HepG2 (cell line): Measurements from ENCODE around the gene GPR39. TPM values are rescaled to one million over a fixed set of nuclear protein-coding genes. Genes with fewer than 3 reads are reported as not detected.
A peak's percentile ranks its signal among the peaks of the same experiment; 100 is the strongest.

ENCODE experiments used
- JARID2 ChIP-seq: sonication (generic); formaldehyde crosslinking; IDR thresholded peaks from 2 replicates; pipeline ENCODE4 v1.8.1; 2023; ENCODE audit warnings: missing genetic modification reagents, inconsistent platforms; ENCODE audit not compliant: insufficient replicate concordance
- KAT2B ChIP-seq: fragments of 150-350 bp; IDR thresholded peaks from 2 replicates; pipeline ENCODE4 v1.6.1; 2014; ENCODE audit warnings: low read depth, low read length, borderline replicate concordance
- MED13 ChIP-seq: sonication (generic); formaldehyde crosslinking; IDR thresholded peaks from 2 replicates; pipeline ENCODE4 v1.5.0; 2020; ENCODE audit warnings: missing genetic modification reagents
- PCBP2 ChIP-seq: fragments of 200-400 bp; formaldehyde crosslinking; optimal IDR thresholded peaks from 2 replicates; pipeline ENCODE3; 2018; ENCODE audit warnings: low read length, low read depth; ENCODE audit not compliant: poor library complexity, severe bottlenecking
- PHF8 ChIP-seq: sonication (generic); formaldehyde crosslinking; IDR thresholded peaks from 2 replicates; pipeline ENCODE4 v1.5.0; 2020; ENCODE audit warnings: missing genetic modification reagents
- RFX5 ChIP-seq: IDR thresholded peaks from 2 replicates; pipeline ENCODE4 v1.6.1; 2011; ENCODE audit warnings: low read depth, low read length, improper control_type of control experiment
- SMYD3 ChIP-seq: sonication (generic); formaldehyde crosslinking; IDR thresholded peaks from 2 replicates; pipeline ENCODE4 v1.8.1; 2023; ENCODE audit warnings: mild to moderate bottlenecking, missing genetic modification reagents
- ZNF235 ChIP-seq: sonication (generic); formaldehyde crosslinking; IDR thresholded peaks from 2 replicates; pipeline ENCODE4 v1.8.1; 2023; ENCODE audit warnings: mild to moderate bottlenecking, missing genetic modification reagents, borderline replicate concordance
- ZNF335 ChIP-seq: sonication (generic); formaldehyde crosslinking; IDR thresholded peaks from 2 replicates; pipeline ENCODE4 v1.4.0; 2020; ENCODE audit warnings: missing genetic modification reagents
- ZNF672 ChIP-seq: sonication (generic); formaldehyde crosslinking; IDR thresholded peaks from 2 replicates; pipeline ENCODE4 v1.8.1; 2022; ENCODE audit warnings: missing genetic modification reagents
- ZSCAN25 ChIP-seq: sonication (generic); formaldehyde crosslinking; IDR thresholded peaks from 2 replicates; pipeline ENCODE4 v1.8.0; 2022; ENCODE audit warnings: mild to moderate bottlenecking, missing genetic modification reagents
- ZSCAN29 ChIP-seq: sonication (generic); formaldehyde crosslinking; conservative IDR thresholded peaks from 2 replicates; pipeline ENCODE4 v1.4.0; 2020; ENCODE audit warnings: mild to moderate bottlenecking, missing genetic modification reagents
- polyA plus RNA-seq, 8 experiments: library from polyadenylated mRNA; depleted of rRNA in 3 of 8; stranded (reverse) in 7 of 8; unstranded in 1 of 8; fragments of >200 nt; fragmentation: Illumina TruSeq in 4 of 8; extraction: Trizol in 4 of 8; gene quantifications; 2 replicates each; pipeline versions ENCODE4 v1.2.1 to v1.2.3, GENCODE V29; 2011 to 2016; ENCODE audit warnings: low read depth in 4 of 8, missing spikeins in 1 of 8, mixed read lengths in 1 of 8; ENCODE audit not compliant: insufficient read depth in 1 of 8
- total RNA-seq, 5 experiments: library from RNA; depleted of rRNA; stranded (reverse); fragments of >200 nt; fragmentation: Illumina TruSeq; extraction: Trizol; gene quantifications; 2 replicates each; pipeline ENCODE4 v1.2.3, GENCODE V29; 2016; ENCODE audit warnings: low read depth in 1 of 5
- TF ChIP-seq, protein P1 (sequence below): sonication (generic); formaldehyde crosslinking; conservative IDR thresholded peaks from 2 replicates; pipeline ENCODE4 v1.4.0; 2020; ENCODE audit warnings: missing genetic modification reagents
- TF ChIP-seq, protein P2 (sequence below): sonication (generic); formaldehyde crosslinking; IDR thresholded peaks from 2 replicates; pipeline ENCODE4 v1.5.1; 2020; ENCODE audit warnings: mild to moderate bottlenecking, missing genetic modification reagents, moderate library complexity
- TF ChIP-seq, protein P3 (sequence below): sonication (generic); formaldehyde crosslinking; IDR thresholded peaks from 2 replicates; pipeline ENCODE4 v1.5.0; 2020; ENCODE audit warnings: mild to moderate bottlenecking, missing genetic modification reagents, borderline replicate concordance
- TF ChIP-seq, protein P4 (sequence below): sonication (generic); formaldehyde crosslinking; IDR thresholded peaks from 2 replicates; pipeline ENCODE4 v1.8.0; 2022; ENCODE audit warnings: missing genetic modification reagents, low read depth, mild to moderate bottlenecking, borderline replicate concordance
- TF ChIP-seq, protein P5 (sequence below): sonication (generic); formaldehyde crosslinking; IDR thresholded peaks from 2 replicates; pipeline ENCODE4 v1.8.1; 2022; ENCODE audit warnings: mild to moderate bottlenecking, missing genetic modification reagents

GPR39 gene
- total and polyA plus RNA-seq, 2 of the 13 experiments (the other 11 are each of a cell fraction or from before 2014, with no cell fraction given): 0.16 to 0.62 TPM

DNA sequence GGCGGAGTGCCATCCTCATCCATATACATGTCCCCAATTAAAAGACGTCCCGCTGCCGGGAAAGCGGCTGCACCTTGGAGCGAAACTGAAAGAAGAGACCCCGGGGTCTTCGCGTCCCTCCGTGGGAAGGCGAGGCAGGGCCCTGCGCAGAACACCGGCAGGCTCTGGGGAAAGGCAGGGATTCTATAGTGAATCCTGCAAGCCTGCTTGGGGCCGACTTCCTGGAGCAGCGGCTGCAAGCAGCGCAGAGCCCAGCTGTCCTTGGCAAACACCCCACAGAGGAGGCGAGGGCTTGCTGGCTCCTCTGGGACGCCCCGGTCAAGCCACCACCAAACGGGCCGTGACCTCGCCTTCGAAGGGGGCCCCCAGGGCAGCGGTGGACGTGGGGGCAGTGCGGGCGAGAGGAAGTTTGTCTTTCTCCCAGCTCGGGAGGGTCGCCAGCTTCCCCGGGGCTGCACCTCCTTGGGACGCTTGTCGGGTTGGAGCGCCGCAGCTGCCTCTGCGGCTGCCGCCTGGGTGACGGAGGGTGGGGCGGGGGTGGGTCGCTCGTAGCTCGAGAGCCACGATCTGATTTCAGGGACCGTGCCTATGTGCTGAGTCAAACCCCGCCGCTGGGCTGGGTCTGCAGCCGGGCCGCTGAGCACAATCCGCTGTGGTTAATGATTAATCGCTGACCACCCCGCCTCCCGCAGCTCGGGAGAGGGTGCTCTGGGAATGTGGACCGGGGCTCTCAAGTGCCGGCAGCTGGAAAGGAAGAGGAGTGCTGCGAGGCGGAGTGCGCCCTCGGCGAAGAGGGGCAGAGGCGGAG is 486 bp upstream of the GPR39 start (continued):
- TF ChIP-seq ZNF235: no peak
- TF ChIP-seq, protein P1, sequence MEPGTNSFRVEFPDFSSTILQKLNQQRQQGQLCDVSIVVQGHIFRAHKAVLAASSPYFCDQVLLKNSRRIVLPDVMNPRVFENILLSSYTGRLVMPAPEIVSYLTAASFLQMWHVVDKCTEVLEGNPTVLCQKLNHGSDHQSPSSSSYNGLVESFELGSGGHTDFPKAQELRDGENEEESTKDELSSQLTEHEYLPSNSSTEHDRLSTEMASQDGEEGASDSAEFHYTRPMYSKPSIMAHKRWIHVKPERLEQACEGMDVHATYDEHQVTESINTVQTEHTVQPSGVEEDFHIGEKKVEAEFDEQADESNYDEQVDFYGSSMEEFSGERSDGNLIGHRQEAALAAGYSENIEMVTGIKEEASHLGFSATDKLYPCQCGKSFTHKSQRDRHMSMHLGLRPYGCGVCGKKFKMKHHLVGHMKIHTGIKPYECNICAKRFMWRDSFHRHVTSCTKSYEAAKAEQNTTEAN: no peak
- no peak for TF ChIP-seq SMYD3
- no peak for TF ChIP-seq KAT2B
- TF ChIP-seq, protein P2, sequence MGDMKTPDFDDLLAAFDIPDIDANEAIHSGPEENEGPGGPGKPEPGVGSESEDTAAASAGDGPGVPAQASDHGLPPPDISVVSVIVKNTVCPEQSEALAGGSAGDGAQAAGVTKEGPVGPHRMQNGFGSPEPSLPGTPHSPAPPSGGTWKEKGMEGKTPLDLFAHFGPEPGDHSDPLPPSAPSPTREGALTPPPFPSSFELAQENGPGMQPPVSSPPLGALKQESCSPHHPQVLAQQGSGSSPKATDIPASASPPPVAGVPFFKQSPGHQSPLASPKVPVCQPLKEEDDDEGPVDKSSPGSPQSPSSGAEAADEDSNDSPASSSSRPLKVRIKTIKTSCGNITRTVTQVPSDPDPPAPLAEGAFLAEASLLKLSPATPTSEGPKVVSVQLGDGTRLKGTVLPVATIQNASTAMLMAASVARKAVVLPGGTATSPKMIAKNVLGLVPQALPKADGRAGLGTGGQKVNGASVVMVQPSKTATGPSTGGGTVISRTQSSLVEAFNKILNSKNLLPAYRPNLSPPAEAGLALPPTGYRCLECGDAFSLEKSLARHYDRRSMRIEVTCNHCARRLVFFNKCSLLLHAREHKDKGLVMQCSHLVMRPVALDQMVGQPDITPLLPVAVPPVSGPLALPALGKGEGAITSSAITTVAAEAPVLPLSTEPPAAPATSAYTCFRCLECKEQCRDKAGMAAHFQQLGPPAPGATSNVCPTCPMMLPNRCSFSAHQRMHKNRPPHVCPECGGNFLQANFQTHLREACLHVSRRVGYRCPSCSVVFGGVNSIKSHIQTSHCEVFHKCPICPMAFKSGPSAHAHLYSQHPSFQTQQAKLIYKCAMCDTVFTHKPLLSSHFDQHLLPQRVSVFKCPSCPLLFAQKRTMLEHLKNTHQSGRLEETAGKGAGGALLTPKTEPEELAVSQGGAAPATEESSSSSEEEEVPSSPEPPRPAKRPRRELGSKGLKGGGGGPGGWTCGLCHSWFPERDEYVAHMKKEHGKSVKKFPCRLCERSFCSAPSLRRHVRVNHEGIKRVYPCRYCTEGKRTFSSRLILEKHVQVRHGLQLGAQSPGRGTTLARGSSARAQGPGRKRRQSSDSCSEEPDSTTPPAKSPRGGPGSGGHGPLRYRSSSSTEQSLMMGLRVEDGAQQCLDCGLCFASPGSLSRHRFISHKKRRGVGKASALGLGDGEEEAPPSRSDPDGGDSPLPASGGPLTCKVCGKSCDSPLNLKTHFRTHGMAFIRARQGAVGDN: peak; percentile 83
- no peak for TF ChIP-seq ZNF335
- TF ChIP-seq, protein P3, sequence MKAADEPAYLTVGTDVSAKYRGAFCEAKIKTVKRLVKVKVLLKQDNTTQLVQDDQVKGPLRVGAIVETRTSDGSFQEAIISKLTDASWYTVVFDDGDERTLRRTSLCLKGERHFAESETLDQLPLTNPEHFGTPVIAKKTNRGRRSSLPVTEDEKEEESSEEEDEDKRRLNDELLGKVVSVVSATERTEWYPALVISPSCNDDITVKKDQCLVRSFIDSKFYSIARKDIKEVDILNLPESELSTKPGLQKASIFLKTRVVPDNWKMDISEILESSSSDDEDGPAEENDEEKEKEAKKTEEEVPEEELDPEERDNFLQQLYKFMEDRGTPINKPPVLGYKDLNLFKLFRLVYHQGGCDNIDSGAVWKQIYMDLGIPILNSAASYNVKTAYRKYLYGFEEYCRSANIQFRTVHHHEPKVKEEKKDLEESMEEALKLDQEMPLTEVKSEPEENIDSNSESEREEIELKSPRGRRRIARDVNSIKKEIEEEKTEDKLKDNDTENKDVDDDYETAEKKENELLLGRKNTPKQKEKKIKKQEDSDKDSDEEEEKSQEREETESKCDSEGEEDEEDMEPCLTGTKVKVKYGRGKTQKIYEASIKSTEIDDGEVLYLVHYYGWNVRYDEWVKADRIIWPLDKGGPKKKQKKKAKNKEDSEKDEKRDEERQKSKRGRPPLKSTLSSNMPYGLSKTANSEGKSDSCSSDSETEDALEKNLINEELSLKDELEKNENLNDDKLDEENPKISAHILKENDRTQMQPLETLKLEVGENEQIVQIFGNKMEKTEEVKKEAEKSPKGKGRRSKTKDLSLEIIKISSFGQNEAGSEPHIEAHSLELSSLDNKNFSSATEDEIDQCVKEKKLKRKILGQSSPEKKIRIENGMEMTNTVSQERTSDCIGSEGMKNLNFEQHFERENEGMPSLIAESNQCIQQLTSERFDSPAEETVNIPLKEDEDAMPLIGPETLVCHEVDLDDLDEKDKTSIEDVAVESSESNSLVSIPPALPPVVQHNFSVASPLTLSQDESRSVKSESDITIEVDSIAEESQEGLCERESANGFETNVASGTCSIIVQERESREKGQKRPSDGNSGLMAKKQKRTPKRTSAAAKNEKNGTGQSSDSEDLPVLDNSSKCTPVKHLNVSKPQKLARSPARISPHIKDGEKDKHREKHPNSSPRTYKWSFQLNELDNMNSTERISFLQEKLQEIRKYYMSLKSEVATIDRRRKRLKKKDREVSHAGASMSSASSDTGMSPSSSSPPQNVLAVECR (CRISPR knock-in tag): peak; percentile 12; the same call in 1 of the 2 replicates
- TF ChIP-seq ZSCAN29 (CRISPR knock-in tag): 0 out of 2 replicates have a peak, but pooled peaks have one; percentile 35
- no peak for TF ChIP-seq PCBP2
- TF ChIP-seq MED13 (CRISPR knock-in tag): no peak
- TF ChIP-seq ZNF672 (CRISPR knock-in tag): no peak
- no peak for TF ChIP-seq RFX5
- TF ChIP-seq, protein P4, sequence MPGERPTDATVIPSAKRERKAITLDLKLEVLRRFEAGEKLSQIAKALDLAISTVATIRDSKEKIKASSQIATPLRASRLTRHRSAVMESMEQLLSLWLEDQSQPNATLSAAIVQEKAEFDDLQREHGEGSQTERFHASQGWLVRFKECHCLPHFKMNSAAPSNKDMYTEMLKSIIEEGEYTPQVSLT (CRISPR knock-in tag): no peak
- TF ChIP-seq PHF8 (CRISPR knock-in tag): no peak
- TF ChIP-seq, protein P5, sequence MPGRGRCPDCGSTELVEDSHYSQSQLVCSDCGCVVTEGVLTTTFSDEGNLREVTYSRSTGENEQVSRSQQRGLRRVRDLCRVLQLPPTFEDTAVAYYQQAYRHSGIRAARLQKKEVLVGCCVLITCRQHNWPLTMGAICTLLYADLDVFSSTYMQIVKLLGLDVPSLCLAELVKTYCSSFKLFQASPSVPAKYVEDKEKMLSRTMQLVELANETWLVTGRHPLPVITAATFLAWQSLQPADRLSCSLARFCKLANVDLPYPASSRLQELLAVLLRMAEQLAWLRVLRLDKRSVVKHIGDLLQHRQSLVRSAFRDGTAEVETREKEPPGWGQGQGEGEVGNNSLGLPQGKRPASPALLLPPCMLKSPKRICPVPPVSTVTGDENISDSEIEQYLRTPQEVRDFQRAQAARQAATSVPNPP (CRISPR knock-in tag): no peak
- TF ChIP-seq JARID2 (CRISPR knock-in tag): no peak
- TF ChIP-seq ZSCAN25: no peak
